Esophagus muscularis mucosa (tissue), 4 donors: Measurements from ENCODE around the gene SLC8B1.

Experiments used
- CTCF ChIP-seq, 3 experiments: fragments of 200-600 bp in 2 of 3; fragments of 450-650 bp in 1 of 3; sonication (generic) in 2 of 3; IDR thresholded peaks; one replicate each; pipeline ENCODE4 v1.5.1; 2017 to 2019; ENCODE audit warnings: antibody characterized with exemption in 3 of 3, mild to moderate bottlenecking in 2 of 3, moderate library complexity in 1 of 3
- EP300 ChIP-seq: sonication (generic); formaldehyde crosslinking; IDR thresholded peaks from one replicate; pipeline ENCODE4 v1.6.1; 2017; ENCODE audit warnings: antibody characterized with exemption
- POLR2A ChIP-seq: fragments of 450-650 bp; IDR thresholded peaks from one replicate; pipeline ENCODE4 v1.6.1; 2017; ENCODE audit warnings: antibody characterized with exemption, moderate library complexity, mild to moderate bottlenecking, low read depth
- POLR2AphosphoS5 ChIP-seq, 2 donors: sonication (generic); formaldehyde crosslinking; IDR thresholded peaks; one replicate each; pipeline ENCODE4 v1.6.1; 2017; ENCODE audit warnings: antibody characterized with exemption in 2 of 2

GRCh38 chr12:113372371-113372770, 37.5 kb upstream of the SLC8B1 start:
- TF ChIP-seq CTCF (IDR thresholded peaks at IDR 0.05) (no peak), POLR2A (no peak), POLR2AphosphoS5 (IDR thresholded peaks at IDR 0.05) (no peak), EP300 (no peak)
